ENCODE data around the gene DHX32. TPM values are rescaled to one million over a fixed set of nuclear protein-coding genes. Genes with fewer than 3 reads are reported as not detected.

DHX32 gene
- polyA plus RNA-seq, 1 of the 3 experiments (the other 2 are of a cell fraction), result 16.8 TPM

- no peaks in the 10 kb centered on the region for H4K20me1 ChIP-seq (ENCODE audit: insufficient read depth)
- no peak overlapping the region for H3K27ac ChIP-seq (ENCODE audit: low read depth in 2 of 2, low read length in 1 of 2)
- no peaks in the 10 kb centered on the region for H3K79me2 ChIP-seq (ENCODE audit: insufficient read depth)
- no peak overlapping the region for H2AFZ ChIP-seq (ENCODE audit: low read depth)
- 100% methylated on average over 1 of the region's 1 CpG for WGBS (ENCODE audit: low lambda C conversion rate)
- no peaks in the 10 kb centered on the region for H3F3A ChIP-seq (replicated peaks; ENCODE audit: insufficient read depth)
- H3K4me3 ChIP-seq (ENCODE audit: low read depth in 2 of 2, low read length in 1 of 2), result no peak overlapping the region
- TF ChIP-seq FOXJ3 (CRISPR knock-in tag; IDR thresholded peaks at IDR 0.05), result no peak
- no peak for TF ChIP-seq RAD21 (IDR thresholded peaks at IDR 0.05; ENCODE audit: low read length)
- TF ChIP-seq RFX5 (IDR thresholded peaks at IDR 0.05; ENCODE audit: low read length), result no peak
- TF ChIP-seq EZH2phosphoT487 (IDR thresholded peaks at IDR 0.05; ENCODE audit: borderline replicate concordance, low read depth), result no peak
- TF ChIP-seq TEAD4 (IDR thresholded peaks at IDR 0.05; ENCODE audit: borderline replicate concordance, insufficient read depth), result no peak
- no peak for TF ChIP-seq CHD2 (IDR thresholded peaks at IDR 0.05; ENCODE audit: low read length, partially characterized antibody)
- TF ChIP-seq PBX3 (IDR thresholded peaks at IDR 0.05), result no peak
- no peak for TF ChIP-seq RCOR1 (IDR thresholded peaks at IDR 0.05; ENCODE audit: low read length)
- no peak for TF ChIP-seq FOXM1 (IDR thresholded peaks at IDR 0.05; ENCODE audit: low read depth)
- no peaks in the 10 kb centered on the region for H3K9me2 ChIP-seq
- H3K9me3 ChIP-seq, result no peaks in the 10 kb centered on the region
- CTCF ChIA-PET, result interaction anchor here (1.0 kb wide), 1 partner anchor 64 kb away, joined by 3 read pairs; no protein-coding TSS in a partner anchor
- no peak for DNase-seq
- no peak overlapping the region for H3K9ac ChIP-seq
- H3K36me3 ChIP-seq (replicated peaks in 1 of 2; ENCODE audit: control insufficient read depth in 1 of 2, insufficient read depth in 2 of 2, low read length in 1 of 2), result peaks cover 15 to 78% of the 10 kb centered on the region in 2 experiments
- no peak overlapping the region for H3K4me2 ChIP-seq
- POLR2A ChIA-PET, result no interaction called here
- no peaks in the 10 kb centered on the region for H3K4me1 ChIP-seq (ENCODE audit: control insufficient read depth in 1 of 2, insufficient read depth in 2 of 2, low read depth in 1 of 2, low read length in 1 of 2)
- no peaks in the 10 kb centered on the region for H3K27me3 ChIP-seq (ENCODE audit: insufficient read depth)
Measured at GRCh38 chr10:125801574-125801973, 79.5 kb downstream of the DHX32 start.

- TF ChIP-seq EZH2phosphoT487 (IDR thresholded peaks at IDR 0.05; ENCODE audit: borderline replicate concordance, low read depth), result no peak
- H3K9ac ChIP-seq, result no peak overlapping the region
- no peak overlapping the region for H3K4me3 ChIP-seq (ENCODE audit: low read depth in 2 of 2, low read length in 1 of 2)
- H3K9me3 ChIP-seq, result no peaks in the 10 kb centered on the region
- no peaks in the 10 kb centered on the region for H4K20me1 ChIP-seq (ENCODE audit: insufficient read depth)
- no peak overlapping the region for H3K4me2 ChIP-seq
- H3K4me1 ChIP-seq (ENCODE audit: control insufficient read depth in 1 of 2, insufficient read depth in 2 of 2, low read depth in 1 of 2, low read length in 1 of 2), result no peaks in the 10 kb centered on the region
- H3F3A ChIP-seq (replicated peaks; ENCODE audit: insufficient read depth), result no peaks in the 10 kb centered on the region
- H3K27me3 ChIP-seq (ENCODE audit: insufficient read depth), result no peaks in the 10 kb centered on the region
- H3K36me3 ChIP-seq (replicated peaks in 1 of 2; ENCODE audit: control insufficient read depth in 1 of 2, insufficient read depth in 2 of 2, low read length in 1 of 2), result peaks cover 7 to 72% of the 10 kb centered on the region in 2 experiments
- no peaks in the 10 kb centered on the region for H3K79me2 ChIP-seq (ENCODE audit: insufficient read depth)
- no peak overlapping the region for H3K27ac ChIP-seq (ENCODE audit: low read depth in 2 of 2, low read length in 1 of 2)
- ChIA-PET POLR2A (no interaction called here), CTCF (no interaction called here)
- DNase-seq, result no peak
- no peak overlapping the region for H2AFZ ChIP-seq (ENCODE audit: low read depth)
- WGBS (ENCODE audit: low lambda C conversion rate), result 90% methylated on average over 8 of the region's 8 CpGs
- H3K9me2 ChIP-seq, result no peaks in the 10 kb centered on the region
Measured at GRCh38 chr10:125799451-125800182, 81.5 kb downstream of the DHX32 start.

GRCh38 chr10:125797994-125798662, 83.0 kb downstream of the DHX32 start:
- Histone ChIP-seq H3K79me2 (ENCODE audit: insufficient read depth) (no peaks in the 10 kb centered on the region), H3K27ac (ENCODE audit: low read depth in 2 of 2, low read length in 1 of 2) (no peak overlapping the region), H3K27me3 (ENCODE audit: insufficient read depth) (no peaks in the 10 kb centered on the region), H2AFZ (ENCODE audit: low read depth) (no peak overlapping the region), H3K36me3 (replicated peaks in 1 of 2; ENCODE audit: control insufficient read depth in 1 of 2, insufficient read depth in 2 of 2, low read length in 1 of 2) (peaks cover 7 to 67% of the 10 kb centered on the region in 2 experiments), H3K9ac (no peak overlapping the region), H3F3A (replicated peaks; ENCODE audit: insufficient read depth) (no peaks in the 10 kb centered on the region), H4K20me1 (ENCODE audit: insufficient read depth) (no peaks in the 10 kb centered on the region), H3K9me2 (no peaks in the 10 kb centered on the region), H3K4me3 (ENCODE audit: low read depth in 2 of 2, low read length in 1 of 2) (no peak overlapping the region), H3K9me3 (no peaks in the 10 kb centered on the region), H3K4me1 (ENCODE audit: control insufficient read depth in 1 of 2, insufficient read depth in 2 of 2, low read depth in 1 of 2, low read length in 1 of 2) (no peaks in the 10 kb centered on the region), H3K4me2 (no peak overlapping the region)
- no peak for DNase-seq
- POLR2A ChIA-PET, result no interaction called here
- CTCF ChIA-PET, result no interaction called here
- 72% methylated on average over 5 of the region's 5 CpGs for WGBS (ENCODE audit: low lambda C conversion rate)
- TF ChIP-seq TCF12 (IDR thresholded peaks at IDR 0.05), result no peak
- TF ChIP-seq TAF1 (IDR thresholded peaks at IDR 0.05; ENCODE audit: borderline replicate concordance, low read depth, low read length), result no peak
